HL-60 (cell line): ENCODE data around the gene AMT.

Experiments used
- DNase-seq, 2 experiments: peaks; one replicate each; pipeline ENCODE4 v3.0.0-alpha.2; 2010 to 2020; ENCODE audit warnings: low read depth in 1 of 2, low spot score in 1 of 2
- H3K27ac ChIP-seq: fragments of 250-450 bp; sonication (Bioruptor Pico); replicated peaks from 2 replicates; pipeline ENCODE4 v1.5.1; 2020; ENCODE audit warnings: mild to moderate bottlenecking, moderate library complexity
- H3K27me3 ChIP-seq: fragments of 250-450 bp; sonication (Bioruptor Pico); 2 replicates; pipeline ENCODE4 v1.5.1; 2021; ENCODE audit warnings: mild to moderate bottlenecking, moderate library complexity; ENCODE audit not compliant: insufficient read depth, poor library complexity, severe bottlenecking
- H3K4me3 ChIP-seq: replicated peaks from 2 replicates; pipeline ENCODE4 v1.5.1; 2011; ENCODE audit warnings: mild to moderate bottlenecking, control low read depth, low read length; ENCODE audit not compliant: insufficient read depth
- GABPA ChIP-seq: IDR thresholded peaks from 2 replicates; pipeline ENCODE4 v1.6.1; 2012; ENCODE audit warnings: low read depth
- POLR2AphosphoS5 ChIP-seq: IDR thresholded peaks from 2 replicates; pipeline ENCODE4 v1.6.1; 2012; ENCODE audit warnings: low read depth
- REST ChIP-seq: IDR thresholded peaks from 2 replicates; pipeline ENCODE4 v1.6.1; 2012; ENCODE audit warnings: low read depth; ENCODE audit not compliant: insufficient replicate concordance
- SPI1 ChIP-seq: IDR thresholded peaks from 2 replicates; pipeline ENCODE4 v1.6.1; 2012; ENCODE audit warnings: low read depth, mild to moderate bottlenecking, borderline replicate concordance
- TF ChIP-seq, protein P1 (sequence below): IDR thresholded peaks from one replicate; pipeline ENCODE4 v1.5.1; 2011; ENCODE audit warnings: low read length, control low read depth, inconsistent platforms; ENCODE audit not compliant: insufficient read depth

Gene AMT

DNA sequence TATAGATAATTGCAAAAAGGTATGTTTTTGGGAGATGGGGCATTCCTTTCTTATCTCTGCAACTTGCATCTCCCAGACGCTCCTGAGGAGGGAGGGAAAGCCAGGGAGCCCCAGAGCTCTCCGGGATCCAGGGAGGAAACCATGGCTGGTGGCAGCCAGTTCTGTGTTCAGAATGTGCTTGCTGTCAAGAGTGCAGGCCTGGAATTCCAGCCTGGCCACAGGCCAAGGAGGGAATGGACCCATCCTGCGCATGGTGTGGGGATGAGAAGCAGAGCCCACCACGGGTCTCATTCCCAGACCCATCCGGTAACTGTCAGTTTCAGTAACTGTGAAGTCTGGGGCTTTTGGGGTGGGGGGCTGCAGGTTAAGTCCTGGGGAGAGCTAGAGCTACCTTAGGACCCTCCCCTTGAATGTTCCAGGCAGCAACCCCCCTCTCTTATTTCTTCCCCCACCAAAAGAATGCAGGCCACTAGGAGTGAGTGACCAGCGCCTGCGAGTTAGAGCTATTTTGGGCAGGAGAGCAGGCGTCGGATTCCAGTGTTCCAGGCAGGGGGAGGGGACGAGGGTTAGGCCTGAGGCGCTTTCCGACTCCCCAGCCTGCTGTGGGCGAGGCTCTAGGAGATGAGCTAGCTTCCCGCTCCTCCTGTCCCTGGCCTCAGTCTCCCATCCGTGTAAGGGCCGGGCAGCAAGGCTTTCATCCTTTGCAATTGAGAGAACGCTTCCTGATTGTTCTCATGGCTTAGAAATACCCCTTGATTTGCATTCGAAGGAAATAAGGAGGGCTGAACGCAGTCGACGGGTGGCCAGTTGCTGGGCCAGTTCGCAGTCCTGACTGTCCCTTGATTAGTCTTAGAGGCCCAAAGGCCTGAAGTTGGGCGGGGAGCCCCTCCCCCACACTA lies 47.0 kb upstream of the AMT start:
- DNase-seq: no peak
- peak overlapping the region; percentile 46 for H3K4me3 ChIP-seq
- peak overlapping the region; percentile 66 for H3K27ac ChIP-seq
- H3K27me3 ChIP-seq: no peaks in the 10 kb centered on the region
- no peak for TF ChIP-seq POLR2AphosphoS5
- no peak for TF ChIP-seq SPI1
- TF ChIP-seq, protein P1, sequence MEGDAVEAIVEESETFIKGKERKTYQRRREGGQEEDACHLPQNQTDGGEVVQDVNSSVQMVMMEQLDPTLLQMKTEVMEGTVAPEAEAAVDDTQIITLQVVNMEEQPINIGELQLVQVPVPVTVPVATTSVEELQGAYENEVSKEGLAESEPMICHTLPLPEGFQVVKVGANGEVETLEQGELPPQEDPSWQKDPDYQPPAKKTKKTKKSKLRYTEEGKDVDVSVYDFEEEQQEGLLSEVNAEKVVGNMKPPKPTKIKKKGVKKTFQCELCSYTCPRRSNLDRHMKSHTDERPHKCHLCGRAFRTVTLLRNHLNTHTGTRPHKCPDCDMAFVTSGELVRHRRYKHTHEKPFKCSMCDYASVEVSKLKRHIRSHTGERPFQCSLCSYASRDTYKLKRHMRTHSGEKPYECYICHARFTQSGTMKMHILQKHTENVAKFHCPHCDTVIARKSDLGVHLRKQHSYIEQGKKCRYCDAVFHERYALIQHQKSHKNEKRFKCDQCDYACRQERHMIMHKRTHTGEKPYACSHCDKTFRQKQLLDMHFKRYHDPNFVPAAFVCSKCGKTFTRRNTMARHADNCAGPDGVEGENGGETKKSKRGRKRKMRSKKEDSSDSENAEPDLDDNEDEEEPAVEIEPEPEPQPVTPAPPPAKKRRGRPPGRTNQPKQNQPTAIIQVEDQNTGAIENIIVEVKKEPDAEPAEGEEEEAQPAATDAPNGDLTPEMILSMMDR: no peak
- no peak for TF ChIP-seq REST
- no peak for TF ChIP-seq GABPA

GRCh38 chr3:49466085-49466484 lies 43.8 kb upstream of the AMT start:
- no peak for DNase-seq
- no peak overlapping the region for H3K27ac ChIP-seq
- no peaks in the 10 kb centered on the region for H3K27me3 ChIP-seq
- H3K4me3 ChIP-seq: no peak overlapping the region
- TF ChIP-seq, protein P1: no peak
- TF ChIP-seq SPI1 (no peak), GABPA (no peak), REST (no peak), POLR2AphosphoS5 (no peak)

GRCh38 chr3:49465270-49466034 lies 43.2 kb upstream of the AMT start:
- DNase-seq: no peak
- Histone ChIP-seq H3K4me3 (no peak overlapping the region), H3K27ac (no peak overlapping the region), H3K27me3 (no peaks in the 10 kb centered on the region)
- TF ChIP-seq REST: no peak
- TF ChIP-seq POLR2AphosphoS5: no peak
- TF ChIP-seq, protein P1: no peak
- TF ChIP-seq SPI1: no peak
